Measurements from ENCODE around the gene ATP6AP1.
"Not testable (repeated sequence)": the region's sequence is repeated elsewhere in the genome, so short reads cannot be mapped to it uniquely, and the experiment has no call there.

Gene ATP6AP1

DNA sequence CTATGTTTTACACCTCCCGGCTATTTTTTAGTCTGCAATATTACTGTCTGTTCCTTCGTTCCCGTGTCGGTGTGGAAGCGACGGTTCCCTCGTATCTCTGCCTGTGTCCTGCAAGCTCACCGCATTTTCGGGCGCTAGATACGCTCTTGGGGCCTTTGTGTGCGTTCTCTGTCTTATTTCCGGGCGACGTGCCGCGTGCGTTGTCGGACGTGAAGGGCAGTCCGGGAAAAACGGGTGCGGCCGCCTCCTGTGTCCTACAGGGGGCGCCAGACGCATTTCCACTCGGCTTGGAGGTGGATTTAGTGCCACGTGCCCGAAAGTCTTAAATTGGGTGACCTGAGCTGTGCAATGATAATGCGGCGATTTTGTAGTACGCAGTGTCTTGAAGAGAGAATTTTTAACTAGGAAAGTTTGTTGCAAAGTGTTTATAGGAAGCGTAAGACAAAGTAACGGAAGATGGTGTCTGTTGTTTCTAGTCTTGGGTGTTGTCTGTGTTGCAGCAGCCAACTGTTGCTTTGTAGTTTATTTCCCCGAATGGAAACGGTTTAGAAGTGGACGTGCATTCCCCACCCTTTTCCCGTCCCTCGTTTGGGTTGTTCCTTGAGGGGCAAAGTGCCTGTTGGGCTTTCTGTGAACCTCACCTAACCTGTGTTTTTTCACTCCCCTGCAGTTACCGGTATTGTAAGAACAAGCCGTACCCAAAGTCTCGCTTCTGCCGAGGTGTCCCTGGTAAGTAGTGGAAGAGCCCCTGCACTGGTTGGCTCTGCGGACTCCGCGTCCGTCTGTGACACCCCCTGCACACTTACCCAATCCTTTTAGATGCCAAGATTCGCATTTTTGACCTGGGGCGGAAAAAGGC, 29.6 kb upstream of the ATP6AP1 start:
- FAIRE-seq (no peak), DNase-seq (ENCODE audit: extremely low spot score, insufficient read length, low read depth) (no peak)

- DNase-seq (ENCODE audit: extremely low spot score, insufficient read length, low read depth) (no peak), FAIRE-seq (peak; percentile 18)
Observed at GRCh38 chrX:154399527-154400368, 28.7 kb upstream of the ATP6AP1 start.

DNA sequence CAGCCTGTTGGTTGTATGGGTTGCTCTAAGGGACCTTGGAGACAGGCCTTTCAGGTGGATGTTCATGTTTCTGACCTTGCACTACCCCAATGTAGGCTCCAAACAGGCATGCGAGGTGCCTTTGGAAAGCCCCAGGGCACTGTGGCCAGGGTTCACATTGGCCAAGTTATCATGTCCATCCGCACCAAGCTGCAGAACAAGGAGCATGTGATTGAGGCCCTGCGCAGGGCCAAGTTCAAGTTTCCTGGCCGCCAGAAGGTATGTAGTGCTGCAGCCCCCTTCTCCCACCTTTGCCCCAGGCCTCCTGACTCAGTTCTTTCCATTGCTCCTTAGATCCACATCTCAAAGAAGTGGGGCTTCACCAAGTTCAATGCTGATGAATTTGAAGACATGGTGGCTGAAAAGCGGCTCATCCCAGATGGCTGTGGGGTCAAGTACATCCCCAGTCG, 28.1 kb upstream of the ATP6AP1 start:
- not testable (repeated sequence) for FAIRE-seq; DNase-seq (ENCODE audit: extremely low spot score, insufficient read length, low read depth)

DNA sequence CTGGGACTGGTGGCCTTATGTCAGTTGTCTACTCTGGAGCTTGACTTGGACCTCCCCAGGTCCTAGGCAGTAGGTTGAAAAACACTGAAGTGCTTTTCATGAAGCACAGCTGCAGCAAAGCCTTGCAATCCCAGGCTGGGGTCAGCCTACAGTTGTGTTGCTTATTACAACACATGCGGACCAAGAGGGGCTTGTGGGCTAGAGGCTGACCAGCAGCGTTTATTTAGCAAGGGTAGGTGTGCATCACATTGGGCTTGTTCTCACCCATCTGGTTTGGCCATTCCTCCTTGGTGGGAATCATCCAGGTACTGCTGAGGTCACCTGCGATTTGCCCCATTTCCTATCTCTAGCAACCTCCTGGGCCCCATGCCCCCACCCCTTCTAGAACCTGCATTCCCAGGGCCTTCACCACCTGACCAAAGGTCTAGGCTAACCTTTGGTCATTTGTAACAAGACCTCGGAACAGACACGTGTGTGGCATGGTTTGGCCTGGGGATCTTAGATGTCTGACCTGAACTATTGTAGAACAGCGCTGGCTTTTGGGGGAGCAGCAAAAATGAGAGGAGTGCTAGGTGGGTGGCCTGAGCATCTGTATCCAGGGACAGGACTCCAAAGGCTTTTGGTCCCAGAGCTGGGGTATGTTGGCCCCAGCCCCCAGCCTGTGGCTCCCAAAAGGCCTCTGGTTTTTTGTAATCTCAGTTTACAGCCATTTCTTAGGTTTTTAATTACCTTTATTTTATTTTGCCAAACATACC, 27.3 kb upstream of the ATP6AP1 start:
- DNase-seq (ENCODE audit: extremely low spot score, insufficient read length, low read depth) (no peak), FAIRE-seq (no peak)

GRCh38 chrX:154401918-154402621, 26.4 kb upstream of the ATP6AP1 start:
- DNase-seq (ENCODE audit: extremely low spot score, insufficient read length, low read depth) (no peak), FAIRE-seq (no peak)

DNA sequence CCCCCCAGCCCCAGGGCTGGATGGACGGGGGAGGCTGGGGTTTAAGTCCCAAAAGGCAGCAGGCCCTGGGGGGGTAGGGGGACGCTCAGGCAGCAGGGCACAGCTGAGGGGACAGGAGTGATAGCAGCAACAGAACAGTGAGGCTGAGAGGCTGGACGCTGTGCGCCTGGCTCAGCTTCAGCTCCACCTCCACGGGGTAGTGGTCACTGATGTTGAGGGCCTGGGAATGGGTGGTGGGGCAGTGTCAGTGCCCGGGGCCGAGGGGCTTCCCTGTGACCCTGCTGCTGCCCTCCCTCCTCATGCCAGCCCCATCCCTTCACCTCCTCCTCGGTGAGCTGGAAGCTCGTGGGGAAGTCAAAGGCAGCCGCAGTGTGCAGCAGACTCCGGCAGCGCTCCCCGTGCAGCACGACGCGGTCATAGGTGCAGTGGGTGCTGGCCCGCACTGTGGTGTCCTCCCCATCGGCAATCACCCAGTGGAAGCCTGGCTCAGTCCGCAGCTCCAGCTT, 25.8 kb upstream of the ATP6AP1 start:
- DNase-seq (ENCODE audit: extremely low spot score, insufficient read length, low read depth) (no peak), FAIRE-seq (no peak)

GRCh38 chrX:154403192-154403591, 25.3 kb upstream of the ATP6AP1 start:
- DNase-seq (ENCODE audit: extremely low spot score, insufficient read length, low read depth), result no peak
- FAIRE-seq, result no peak

DNA sequence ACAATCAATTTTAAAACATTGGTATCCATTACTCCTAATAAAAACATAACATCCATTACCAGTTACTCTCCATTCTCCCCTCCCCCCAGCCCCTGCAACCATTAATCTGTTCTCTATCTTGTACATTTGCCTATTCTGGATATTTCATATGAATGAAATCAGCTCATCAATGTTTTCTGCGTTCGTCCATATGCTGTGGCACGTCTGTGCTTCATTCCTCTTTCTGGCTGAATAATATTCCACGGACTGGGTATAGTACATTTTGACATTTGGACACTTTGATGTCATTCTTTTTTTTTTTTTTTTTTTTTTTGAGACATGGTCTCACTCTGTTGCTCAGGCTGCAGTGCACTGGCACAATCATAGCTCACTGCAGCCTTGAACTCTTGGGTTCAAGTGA, 24.6 kb upstream of the ATP6AP1 start:
- no peak for FAIRE-seq
- no peak for DNase-seq (ENCODE audit: extremely low spot score, insufficient read length, low read depth)

GRCh38 chrX:154404625-154405192, 23.8 kb upstream of the ATP6AP1 start:
- DNase-seq (ENCODE audit: extremely low spot score, insufficient read length, low read depth) (no peak), FAIRE-seq (no peak)

DNA sequence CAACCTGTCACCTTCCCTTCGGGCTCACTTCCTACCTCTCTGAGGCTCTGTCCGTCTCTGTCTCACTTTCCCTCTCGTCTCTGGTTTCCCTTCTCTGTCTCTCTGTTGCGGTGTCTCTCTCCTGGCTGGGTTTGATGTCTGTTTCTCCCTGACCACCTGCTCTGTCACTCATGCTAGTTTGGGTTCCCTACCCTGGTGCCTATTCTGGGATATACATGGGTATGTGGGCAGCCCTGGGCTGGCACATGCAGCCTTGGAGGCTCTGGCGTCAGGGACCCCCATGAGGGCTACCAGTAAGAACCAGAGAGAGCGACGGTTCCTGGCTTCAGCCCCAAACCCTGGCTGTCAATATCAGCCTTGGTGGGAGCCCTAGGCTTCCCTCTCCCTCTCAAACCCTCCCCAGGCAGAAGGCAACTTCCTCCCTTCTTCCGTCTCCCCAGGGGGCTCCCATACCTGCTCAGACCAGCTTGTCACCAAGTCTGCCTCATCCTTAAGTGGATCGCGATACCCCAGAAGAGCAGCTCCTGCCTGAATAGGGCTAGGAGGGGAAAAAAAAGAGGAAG, 19.7 kb upstream of the ATP6AP1 start:
- FAIRE-seq, result no peak
- DNase-seq (ENCODE audit: extremely low spot score, insufficient read length, low read depth), result no peak

- DNase-seq (ENCODE audit: extremely low spot score, insufficient read length, low read depth), result no peak
- FAIRE-seq, result peak; percentile 88
Observed at GRCh38 chrX:154409222-154409871, 19.1 kb upstream of the ATP6AP1 start, which contains the start of gene DNASE1L1. TSS of gene DNASE1L1 (minus strand) at chrX:154409254. CDS start at chrX:154405568, 3,686 bp downstream.

DNA sequence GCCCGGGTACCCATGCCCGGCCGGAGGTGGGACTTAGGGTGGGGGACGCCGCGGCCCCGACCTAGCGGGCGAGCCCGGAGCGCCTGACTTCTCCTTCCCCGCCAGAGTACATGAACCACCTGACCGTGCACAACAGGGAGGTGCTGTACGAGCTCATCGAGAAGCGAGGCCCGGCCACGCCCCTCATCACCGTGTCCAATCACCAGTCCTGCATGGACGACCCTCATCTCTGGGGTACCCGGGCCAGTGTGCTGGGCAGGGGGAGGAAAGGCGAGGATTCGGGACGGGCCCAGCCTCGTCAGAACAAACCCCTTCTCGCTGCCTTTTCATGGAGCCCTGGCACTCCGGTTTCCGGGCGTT, 16.5 kb upstream of the ATP6AP1 start:
- FAIRE-seq, result peak; percentile 97
- DNase-seq (ENCODE audit: extremely low spot score, insufficient read length, low read depth), result no peak

DNA sequence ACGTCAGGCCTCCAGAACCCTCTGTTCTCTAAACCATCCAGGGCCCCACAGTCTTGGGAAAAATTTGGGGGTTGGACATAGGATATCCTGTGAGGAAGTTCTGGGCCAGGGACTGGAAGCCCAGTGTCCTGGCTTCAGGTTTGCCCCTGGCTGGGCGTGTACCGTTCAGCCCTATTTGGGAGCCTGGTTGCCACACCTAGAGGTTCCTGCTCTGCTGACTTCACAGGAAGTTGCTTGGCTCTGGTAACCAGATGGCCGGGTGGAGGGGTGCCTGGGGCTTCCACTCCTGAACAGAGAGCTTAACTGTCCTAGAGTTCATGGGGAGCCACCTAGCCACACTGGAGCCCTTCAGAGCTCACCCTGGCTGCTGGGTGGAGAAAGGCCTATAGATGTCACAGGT, 16.0 kb upstream of the ATP6AP1 start:
- DNase-seq (ENCODE audit: extremely low spot score, insufficient read length, low read depth) (no peak), FAIRE-seq (peak; percentile 88)

DNA sequence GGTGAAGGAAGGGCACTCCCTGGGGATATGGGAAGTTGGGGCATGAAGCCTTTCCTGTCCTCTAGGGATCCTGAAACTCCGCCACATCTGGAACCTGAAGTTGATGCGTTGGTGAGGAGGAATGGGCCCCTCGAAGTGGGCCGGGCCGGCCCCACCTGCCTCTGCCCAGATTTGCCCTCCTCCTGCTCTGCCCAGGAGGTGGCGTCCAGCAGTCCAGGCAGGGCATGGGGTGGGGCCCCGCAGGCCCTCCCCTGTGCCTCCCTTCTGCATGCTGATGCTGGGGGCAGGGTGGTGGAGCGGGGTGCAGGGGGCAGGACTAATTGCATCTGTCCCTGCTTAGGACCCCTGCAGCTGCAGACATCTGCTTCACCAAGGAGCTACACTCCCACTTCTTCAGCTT, 15.3 kb upstream of the ATP6AP1 start:
- FAIRE-seq (no peak), DNase-seq (ENCODE audit: extremely low spot score, insufficient read length, low read depth) (no peak)

GRCh38 chrX:154417157-154417556, 11.3 kb upstream of the ATP6AP1 start:
- no peak for FAIRE-seq
- DNase-seq (ENCODE audit: extremely low spot score, insufficient read length, low read depth), result no peak

- FAIRE-seq (no peak), DNase-seq (ENCODE audit: extremely low spot score, insufficient read length, low read depth) (no peak)
Observed at GRCh38 chrX:154419189-154419588, 9.3 kb upstream of the ATP6AP1 start.

DNA sequence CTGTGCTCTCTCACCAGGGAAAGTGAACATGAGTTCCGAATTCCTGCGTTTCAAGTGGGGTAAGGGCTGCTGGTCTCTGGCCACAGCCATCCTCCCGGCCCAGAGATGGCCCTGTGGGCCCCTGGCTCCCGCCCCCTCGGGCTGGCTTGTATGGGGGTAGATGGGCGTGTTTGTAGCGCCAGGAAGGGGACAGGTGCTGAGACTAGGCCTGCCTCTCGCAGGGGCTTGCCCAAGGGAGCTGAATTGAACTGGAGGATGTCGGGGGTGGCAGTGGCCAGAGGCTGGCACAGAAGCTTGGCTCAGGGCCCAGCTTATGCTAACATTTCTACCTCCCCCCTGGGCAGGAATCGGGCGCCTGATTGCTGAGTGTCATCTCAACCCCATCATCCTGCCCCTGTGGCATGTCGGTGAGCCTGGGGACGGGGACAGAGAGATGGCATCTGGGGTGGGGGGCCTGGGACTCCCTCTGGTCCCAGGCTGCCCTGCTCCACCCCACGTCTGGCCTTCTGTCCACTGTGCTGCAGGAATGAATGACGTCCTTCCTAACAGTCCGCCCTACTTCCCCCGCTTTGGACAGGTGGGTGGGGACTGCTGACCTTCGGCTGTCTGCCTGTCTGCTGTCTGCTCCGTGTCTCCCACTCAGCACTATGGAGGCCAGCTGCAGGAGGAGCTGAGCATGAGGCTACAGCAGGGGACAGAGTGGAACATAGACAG, 8.6 kb upstream of the ATP6AP1 start:
- FAIRE-seq (no peak), DNase-seq (ENCODE audit: extremely low spot score, insufficient read length, low read depth) (no peak)

GRCh38 chrX:154420402-154420756, 8.1 kb upstream of the ATP6AP1 start:
- no peak for FAIRE-seq
- no peak for DNase-seq (ENCODE audit: extremely low spot score, insufficient read length, low read depth)
